Fibroblast of mammary gland (primary cell): ENCODE results near the gene UBE3D.

Experiments used
- DNase-seq: peaks from one replicate; pipeline ENCODE4 v3.0.0-alpha.2; 2010; ENCODE audit warnings: low read depth
- H3K4me3 ChIP-seq: 2 replicates; pipeline ENCODE4 v1.5.1; 2011; ENCODE audit warnings: low read depth, mild to moderate bottlenecking, low read length, moderate library complexity; ENCODE audit not compliant: control insufficient read depth
- CTCF ChIP-seq: conservative IDR thresholded peaks from 2 replicates; pipeline ENCODE4 v1.5.1; 2011; ENCODE audit warnings: low read depth, low read length, inconsistent platforms; ENCODE audit not compliant: control insufficient read depth, insufficient read depth

UBE3D gene

GRCh38 chr6:82957868-82958245 is 107.8 kb downstream of the UBE3D start:
- TF ChIP-seq CTCF: no peak
- no peak for DNase-seq
- no peak overlapping the region for H3K4me3 ChIP-seq

GRCh38 chr6:82957171-82957867 is 108.3 kb downstream of the UBE3D start:
- no peak overlapping the region for H3K4me3 ChIP-seq
- TF ChIP-seq CTCF: no peak
- DNase-seq: peak; percentile 52

- H3K4me3 ChIP-seq: no peak overlapping the region
Measured at GRCh38 chr6:82955841-82956240, 109.8 kb downstream of the UBE3D start.

GRCh38 chr6:82954937-82955577 is 110.6 kb downstream of the UBE3D start:
- H3K4me3 ChIP-seq: no peak overlapping the region
- peak; percentile 82 for DNase-seq

More at GRCh38 chr6:82955841-82956240, 109.8 kb downstream of the UBE3D start:
- no peak for TF ChIP-seq CTCF
- peak; percentile 75 for DNase-seq

GRCh38 chr6:82954356-82954755 is 111.3 kb downstream of the UBE3D start:
- no peak overlapping the region for H3K4me3 ChIP-seq
- no peak for TF ChIP-seq CTCF
- no peak for DNase-seq

More at GRCh38 chr6:82954937-82955577, 110.6 kb downstream of the UBE3D start:
- no peak for TF ChIP-seq CTCF

GRCh38 chr6:82953871-82954270 is 111.8 kb downstream of the UBE3D start:
- no peak for TF ChIP-seq CTCF
- DNase-seq: no peak
- no peak overlapping the region for H3K4me3 ChIP-seq
